Natural killer cell (primary cell): ENCODE measurements around the gene ADCK1. TPM values are rescaled to one million over a fixed set of nuclear protein-coding genes. Genes with fewer than 3 reads are reported as not detected.

ENCODE experiments used
- ATAC-seq, 3 donors: fragments of 150-1000 bp in 2 of 3; fragments of 200-7000 bp in 1 of 3; cut with Tn5 transposase; 1 replicate in 1 of 3; 2 replicates in 2 of 3; pipeline ENCODE4 v1.10.0; 2021; ENCODE audit warnings: mild to moderate bottlenecking in 2 of 3, moderate library complexity in 2 of 3
- DNase-seq, 2 donors: peaks; one replicate each; pipeline versions ENCODE4 v3.0.0 to v3.0.0-alpha.2; 2013 to 2021; ENCODE audit warnings: mixed read lengths in 1 of 2
- H3K27ac ChIP-seq: one replicate; pipeline ENCODE4 v1.5.1; 2013; ENCODE audit warnings: mild to moderate bottlenecking, low read length
- H3K27me3 ChIP-seq: one replicate; pipeline ENCODE4 v1.6.1; 2013; ENCODE audit warnings: low read length; ENCODE audit not compliant: control insufficient read depth, insufficient read depth
- H3K36me3 ChIP-seq: one replicate; pipeline ENCODE4 v1.6.1; 2013; ENCODE audit warnings: low read length; ENCODE audit not compliant: control insufficient read depth, insufficient read depth
- H3K4me1 ChIP-seq: one replicate; pipeline ENCODE4 v1.6.1; 2013; ENCODE audit warnings: low read length; ENCODE audit not compliant: control insufficient read depth, insufficient read depth
- H3K4me3 ChIP-seq: one replicate; pipeline ENCODE4 v1.5.1; 2013; ENCODE audit warnings: low read length
- H3K9me3 ChIP-seq: one replicate; pipeline ENCODE4 v1.6.1; 2013; ENCODE audit warnings: low read length; ENCODE audit not compliant: control insufficient read depth, insufficient read depth
- H3K27ac Mint-ChIP-seq, 2 donors: one replicate each; pipeline ENCODE4 v1.8.0; 2022; ENCODE audit warnings: mild to moderate bottlenecking in 2 of 2, mixed read lengths in 2 of 2, moderate library complexity in 1 of 2
- H3K27me3 Mint-ChIP-seq, 2 donors: one replicate each; pipeline ENCODE4 v1.8.0; 2022; ENCODE audit warnings: low read depth in 2 of 2, mixed read lengths in 2 of 2
- H3K36me3 Mint-ChIP-seq: one replicate; pipeline ENCODE4 v1.8.0; 2022; ENCODE audit warnings: mixed read lengths
- H3K4me1 Mint-ChIP-seq, 2 donors: one replicate each; pipeline ENCODE4 v1.8.0; 2022; ENCODE audit warnings: mixed read lengths in 2 of 2
- H3K4me3 Mint-ChIP-seq: one replicate; pipeline ENCODE4 v1.8.0; 2022; ENCODE audit warnings: mild to moderate bottlenecking, moderate library complexity, mixed read lengths
- H3K9me3 Mint-ChIP-seq, 2 donors: one replicate each; pipeline ENCODE4 v1.8.0; 2022; ENCODE audit warnings: mixed read lengths in 2 of 2
- CTCF ChIP-seq: fragments of 200-600 bp; IDR thresholded peaks from one replicate; pipeline ENCODE4 v1.8.0; 2022; ENCODE audit warnings: antibody characterized with exemption
- WGBS: methylation state at CpG from one replicate; pipeline ENCODE4 v1.1.7; 2013; ENCODE audit warnings: missing lambda C conversion rate; ENCODE audit not compliant: insufficient coverage; 5-methylcytosine and 5-hydroxymethylcytosine counted together
- intact Hi-C: fragments of 100-400 bp; cut with micrococcal nuclease; formaldehyde crosslinking; loops from one replicate; pipeline ENCODE4 v1.14.2; 2022
- total RNA-seq, 4 donors: library from RNA; stranded (reverse); fragments of 120-200 nt in 1 of 4; gene quantifications; one replicate each; pipeline versions ENCODE4 v1.2.3 to v1.2.4, GENCODE V29; 2013 to 2022

The ADCK1 gene
- total RNA-seq, 3 donors from 2014 or later (not counting 1 experiment from before 2014, with no cell fraction given), result 8.0 to 9.2 (median 8.5) TPM

DNA sequence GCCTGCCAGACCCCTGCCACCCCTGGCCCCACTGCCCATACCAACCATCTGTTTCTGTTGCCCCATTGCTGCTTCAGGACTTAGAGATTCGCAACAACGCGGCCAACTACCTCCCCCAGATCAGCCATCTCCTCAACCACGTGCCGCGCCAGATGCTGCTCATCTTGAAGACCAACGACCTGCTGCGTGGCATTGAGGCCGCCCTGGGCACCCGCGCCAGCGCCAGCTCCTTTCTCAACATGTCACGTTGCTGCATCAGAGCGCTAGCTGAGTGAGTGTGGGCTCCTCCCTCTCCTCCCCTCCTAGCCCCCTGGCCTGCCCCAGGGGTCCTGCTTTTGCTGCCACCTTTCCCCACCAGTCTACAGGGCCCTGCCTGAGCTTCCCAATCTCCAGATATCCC is 131.5 kb downstream of the ADCK1 start:
- H3K4me3 Mint-ChIP-seq, result no peak overlapping the region
- H3K27me3 ChIP-seq, result no peaks in the 10 kb centered on the region
- H3K9me3 ChIP-seq, result peaks cover 13% of the 10 kb centered on the region
- H3K4me1 Mint-ChIP-seq, result peaks cover 11 to 12% of the 10 kb centered on the region in 2 donors
- no peak for ATAC-seq
- intact Hi-C loops, result no loop called here
- no peaks in the 10 kb centered on the region for H3K27me3 Mint-ChIP-seq
- 95% methylated on average over 14 of the region's 14 CpGs for WGBS
- no peak overlapping the region for H3K4me3 ChIP-seq
- H3K27ac Mint-ChIP-seq, result no peak overlapping the region
- H3K27ac ChIP-seq, result no peak overlapping the region
- peaks cover 5% of the 10 kb centered on the region for H3K36me3 ChIP-seq
- TF ChIP-seq CTCF, result no peak
- peaks cover 16% of the 10 kb centered on the region for H3K36me3 Mint-ChIP-seq
- peaks cover 4% of the 10 kb centered on the region for H3K4me1 ChIP-seq
- peaks cover 2 to 3% of the 10 kb centered on the region in 2 donors for H3K9me3 Mint-ChIP-seq
- no peak for DNase-seq

- peaks cover 5% of the 10 kb centered on the region for H3K36me3 ChIP-seq
- H3K27me3 ChIP-seq, result no peaks in the 10 kb centered on the region
- H3K9me3 ChIP-seq, result peaks cover 13% of the 10 kb centered on the region
- no peak for ATAC-seq
- Mint-ChIP-seq H3K9me3 (peaks cover 2 to 3% of the 10 kb centered on the region in 2 donors), H3K4me1 (peaks cover 11 to 12% of the 10 kb centered on the region in 2 donors), H3K4me3 (no peak overlapping the region), H3K27me3 (no peaks in the 10 kb centered on the region), H3K36me3 (peaks cover 16% of the 10 kb centered on the region), H3K27ac (no peak overlapping the region)
- intact Hi-C loops, result no loop called here
- H3K4me1 ChIP-seq, result peaks cover 4% of the 10 kb centered on the region
- no peak overlapping the region for H3K4me3 ChIP-seq
- DNase-seq, result no peak
- H3K27ac ChIP-seq, result no peak overlapping the region
- 100% methylated on average over 3 of the region's 4 CpGs for WGBS
- no peak for TF ChIP-seq CTCF
Measured at GRCh38 chr14:77936138-77936639, 136.3 kb downstream of the ADCK1 start.

DNA sequence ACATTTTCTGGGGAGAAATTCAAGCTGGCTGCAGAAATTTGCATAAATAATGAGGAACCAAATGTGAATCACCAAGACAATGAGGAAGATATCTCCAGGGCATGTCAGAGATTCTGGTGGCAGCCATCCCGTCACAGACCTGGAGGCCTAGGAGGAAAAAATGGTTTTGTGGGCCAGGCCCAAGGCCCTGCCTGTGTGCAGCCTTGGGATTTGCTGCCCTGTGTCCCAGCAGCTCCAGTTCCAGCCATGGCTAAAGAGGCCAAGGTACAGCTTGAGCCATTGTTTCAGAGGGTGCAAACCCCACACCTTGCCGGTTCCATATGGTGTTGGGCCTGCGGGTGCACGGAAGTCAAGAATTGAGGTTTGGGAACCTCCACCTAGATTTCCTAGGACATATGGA is 147.5 kb downstream of the ADCK1 start:
- TF ChIP-seq CTCF, result no peak
- Mint-ChIP-seq H3K27ac (no peak overlapping the region), H3K36me3 (no peaks in the 10 kb centered on the region), H3K4me1 (no peaks in the 10 kb centered on the region), H3K9me3 (peaks cover 0 to 2% of the 10 kb centered on the region in 2 donors), H3K27me3 (peaks cover 0 to 3% of the 10 kb centered on the region in 2 donors), H3K4me3 (no peak overlapping the region)
- ATAC-seq (no peak), DNase-seq (no peak)
- no peak overlapping the region for H3K27ac ChIP-seq
- H3K27me3 ChIP-seq, result no peaks in the 10 kb centered on the region
- 87% methylated on average over 4 of the region's 4 CpGs for WGBS
- H3K4me1 ChIP-seq, result no peaks in the 10 kb centered on the region
- H3K9me3 ChIP-seq, result no peaks in the 10 kb centered on the region
- intact Hi-C loops, result no loop called here
- H3K4me3 ChIP-seq, result no peak overlapping the region
- H3K36me3 ChIP-seq, result no peaks in the 10 kb centered on the region
